ENCODE measurements around the gene YDJC.
"Not testable (repeated sequence)": the region's sequence is repeated elsewhere in the genome, so short reads cannot be mapped to it uniquely, and the experiment has no call there.

YDJC gene

GRCh38 chr22:21611210-21611977 lies 18.4 kb downstream of the YDJC start:
- POLR2A ChIA-PET: interaction anchor here (1.2 kb wide), 1 partner anchor 30 kb away, joined by 3 read pairs; no protein-coding TSS in a partner anchor
- no peak for DNase-seq (ENCODE audit: extremely low spot score)
- CTCF ChIA-PET: no interaction called here
- no peak for TF ChIP-seq NFRKB (IDR thresholded peaks at IDR 0.05)
- no peak for TF ChIP-seq HDGF (IDR thresholded peaks at IDR 0.05; ENCODE audit: borderline replicate concordance)

- DNase-seq (ENCODE audit: extremely low spot score); POLR2A ChIA-PET: not testable (repeated sequence)
- CTCF ChIA-PET: interaction anchor here (0.6 to 1.3 kb wide), 2 partner anchors 15 to 732 kb away, joined by 3 read pairs; no protein-coding TSS in a partner anchor
Measured at GRCh38 chr22:21609556-21610157, 20.2 kb downstream of the YDJC start.

DNA sequence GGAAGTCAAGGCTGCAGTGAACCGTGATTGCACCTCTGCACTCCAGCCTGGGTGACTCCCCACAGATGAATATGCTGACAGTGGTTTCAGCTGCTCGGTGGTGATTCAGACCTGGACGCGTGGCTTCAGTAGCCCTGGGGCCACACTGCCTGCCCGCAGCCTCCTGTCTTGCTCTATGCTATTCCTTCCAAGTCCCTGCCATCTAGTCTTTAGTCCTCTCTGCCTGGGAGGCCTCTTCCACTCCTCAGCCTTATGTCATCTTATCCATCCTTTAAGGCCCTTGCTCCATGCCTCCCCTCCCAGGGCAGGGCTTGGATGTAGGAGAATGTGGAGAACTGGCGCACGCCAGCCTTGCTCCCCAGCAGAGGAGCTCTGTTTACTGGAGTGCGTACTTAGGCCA lies 23.0 kb downstream of the YDJC start:
- TF ChIP-seq LEF1 (IDR thresholded peaks at IDR 0.05; ENCODE audit: borderline replicate concordance): no peak
- TF ChIP-seq TARDBP (IDR thresholded peaks at IDR 0.05): no peak
- TF ChIP-seq FOXM1 (IDR thresholded peaks at IDR 0.05; ENCODE audit: borderline replicate concordance): no peak
- no peak for TF ChIP-seq SP1 (IDR thresholded peaks at IDR 0.05)
- TF ChIP-seq PKNOX1 (IDR thresholded peaks at IDR 0.05): no peak
- TF ChIP-seq BHLHE40 (IDR thresholded peaks at IDR 0.05; ENCODE audit: borderline replicate concordance): no peak

DNA sequence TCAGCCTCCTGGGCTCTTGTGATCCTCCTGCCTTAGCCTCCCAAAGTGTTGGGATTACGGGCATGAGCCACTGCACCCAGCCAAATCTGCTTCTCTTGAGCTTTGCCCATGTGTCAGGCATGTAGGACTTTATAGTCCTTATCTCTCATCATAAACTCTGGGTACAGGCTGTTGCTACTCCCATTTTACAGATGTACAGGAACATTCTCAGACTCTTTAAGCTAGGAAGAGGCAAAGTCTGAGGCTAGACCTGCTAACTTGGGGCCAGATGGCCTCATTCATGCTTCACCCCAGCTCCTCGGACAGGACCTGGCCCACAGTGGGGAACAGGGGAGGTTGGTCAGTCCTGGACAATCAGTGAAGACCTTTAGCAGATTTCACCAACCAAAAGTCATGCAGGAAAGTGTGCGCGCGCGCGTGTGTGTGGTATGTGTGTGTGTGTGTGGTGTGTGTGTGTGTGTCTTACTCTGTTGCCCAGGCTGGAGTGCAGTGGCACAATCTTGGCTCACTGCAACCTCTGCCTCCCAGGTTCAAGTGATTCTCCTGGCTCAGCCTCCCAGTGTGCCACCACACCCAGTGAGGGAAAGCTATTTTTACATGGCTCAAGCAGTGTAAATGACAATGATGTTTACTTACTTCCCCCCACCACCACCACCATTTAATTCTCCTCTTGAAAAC lies 23.8 kb downstream of the YDJC start:
- POLR2A ChIA-PET: interaction anchor here (1.3 to 1.4 kb wide), 2 partner anchors 23 to 37 kb away, joined by 3 to 6 read pairs; no protein-coding TSS in a partner anchor
- no peak for DNase-seq (ENCODE audit: extremely low spot score)
- CTCF ChIA-PET: interaction anchor here (0.6 kb wide), 1 partner anchor 119 kb away, joined by 3 read pairs; no protein-coding TSS in a partner anchor
- TF ChIP-seq LEF1 (IDR thresholded peaks at IDR 0.05; ENCODE audit: borderline replicate concordance): no peak
- TF ChIP-seq ARNT (IDR thresholded peaks at IDR 0.05): no peak
- TF ChIP-seq FOXA1 (IDR thresholded peaks at IDR 0.05): no peak
- TF ChIP-seq ZNF384 (IDR thresholded peaks at IDR 0.05): no peak
- no peak for TF ChIP-seq HDGF (IDR thresholded peaks at IDR 0.05; ENCODE audit: borderline replicate concordance)
- TF ChIP-seq SP1 (IDR thresholded peaks at IDR 0.05): no peak
- TF ChIP-seq SUZ12 (IDR thresholded peaks at IDR 0.05): no peak
- no peak for TF ChIP-seq NFRKB (IDR thresholded peaks at IDR 0.05)
- TF ChIP-seq FOXM1 (IDR thresholded peaks at IDR 0.05; ENCODE audit: borderline replicate concordance): no peak
- TF ChIP-seq CTBP1 (IDR thresholded peaks at IDR 0.05; ENCODE audit: borderline replicate concordance): no peak
- no peak for TF ChIP-seq BHLHE40 (IDR thresholded peaks at IDR 0.05; ENCODE audit: borderline replicate concordance)
- no peak for TF ChIP-seq ELF4 (IDR thresholded peaks at IDR 0.05)
- no peak for TF ChIP-seq PKNOX1 (IDR thresholded peaks at IDR 0.05)
- no peak for TF ChIP-seq TARDBP (IDR thresholded peaks at IDR 0.05)

More for the DNA sequence above, 23.0 kb downstream of the YDJC start:
- POLR2A ChIA-PET: interaction anchor here (1.3 to 1.4 kb wide), 2 partner anchors 22 to 38 kb away, joined by 3 to 6 read pairs; no protein-coding TSS in a partner anchor
- DNase-seq (ENCODE audit: extremely low spot score): no peak
- CTCF ChIA-PET: no interaction called here

GRCh38 chr22:21603973-21604372 lies 25.8 kb downstream of the YDJC start:
- TF ChIP-seq LEF1 (IDR thresholded peaks at IDR 0.05; ENCODE audit: borderline replicate concordance) (no peak), HDGF (IDR thresholded peaks at IDR 0.05; ENCODE audit: borderline replicate concordance) (no peak), FOXA1 (IDR thresholded peaks at IDR 0.05) (no peak), ELF4 (IDR thresholded peaks at IDR 0.05) (no peak), L3MBTL2 (conservative IDR thresholded peaks at IDR 0.05) (no peak), SP1 (IDR thresholded peaks at IDR 0.05) (no peak), NFRKB (IDR thresholded peaks at IDR 0.05) (no peak), BHLHE40 (IDR thresholded peaks at IDR 0.05; ENCODE audit: borderline replicate concordance) (no peak), ZNF384 (IDR thresholded peaks at IDR 0.05) (no peak), SUZ12 (IDR thresholded peaks at IDR 0.05) (no peak), PKNOX1 (IDR thresholded peaks at IDR 0.05) (no peak)
- no peak for DNase-seq (ENCODE audit: extremely low spot score)
- POLR2A ChIA-PET: no interaction called here
- CTCF ChIA-PET: interaction anchor here (0.9 kb wide), 1 partner anchor 20 kb away, joined by 4 read pairs; no protein-coding TSS in a partner anchor

- CTCF ChIA-PET: interaction anchor here (0.9 to 1.2 kb wide), 3 partner anchors 9 to 40 kb away, joined by 3 to 6 read pairs (median 3); no protein-coding TSS in a partner anchor
- POLR2A ChIA-PET: no interaction called here
- no peak for TF ChIP-seq FOXK2 (IDR thresholded peaks at IDR 0.05)
- no peak for TF ChIP-seq SP1 (IDR thresholded peaks at IDR 0.05)
- no peak for TF ChIP-seq ZNF384 (IDR thresholded peaks at IDR 0.05)
- DNase-seq (ENCODE audit: extremely low spot score): no peak
Measured at GRCh38 chr22:21602579-21602978, 27.2 kb downstream of the YDJC start.

All from HEK293T (cell line).